H9 (cell line): Measurements from ENCODE around the gene DNAJC22. TPM values are rescaled to one million over a fixed set of nuclear protein-coding genes. Genes with fewer than 3 reads are reported as not detected.
A peak's percentile ranks its signal among the peaks of the same experiment; 100 is the strongest.

ENCODE experiments used
- DNase-seq: peaks from one replicate; pipeline ENCODE4 v3.0.0-alpha.2; 2017
- H2AFZ ChIP-seq: one replicate; pipeline ENCODE4 v1.6.1; 2013; ENCODE audit warnings: mild to moderate bottlenecking, low read length, control low read depth, moderate library complexity
- H2AK5ac ChIP-seq: 2 replicates; pipeline ENCODE4 v1.6.1; 2013; ENCODE audit warnings: low read length, control low read depth, mixed read lengths; ENCODE audit not compliant: insufficient read length
- H2BK120ac ChIP-seq: one replicate; pipeline ENCODE4 v1.6.1; 2013; ENCODE audit warnings: low read depth, mild to moderate bottlenecking, low read length, control low read depth, inconsistent platforms; ENCODE audit not compliant: poor library complexity, severe bottlenecking
- H2BK12ac ChIP-seq: 2 replicates; pipeline ENCODE4 v1.6.1; 2013; ENCODE audit warnings: low read length, control low read depth, mixed read lengths, low read depth; ENCODE audit not compliant: insufficient read length
- H2BK15ac ChIP-seq: 2 replicates; pipeline ENCODE4 v1.6.1; 2013; ENCODE audit warnings: low read depth, low read length, control low read depth
- H2BK20ac ChIP-seq: one replicate; pipeline ENCODE4 v1.6.1; 2013; ENCODE audit warnings: low read depth, mild to moderate bottlenecking, low read length, control low read depth, inconsistent platforms; ENCODE audit not compliant: poor library complexity, severe bottlenecking
- H2BK5ac ChIP-seq: 2 replicates; pipeline ENCODE4 v1.6.1; 2013; ENCODE audit warnings: low read length, control low read depth, mixed read lengths; ENCODE audit not compliant: insufficient read length
- H3K14ac ChIP-seq: 2 replicates; pipeline ENCODE4 v1.6.1; 2013; ENCODE audit warnings: low read length, control low read depth; ENCODE audit not compliant: insufficient read depth
- H3K18ac ChIP-seq: 2 replicates; pipeline ENCODE4 v1.6.1; 2013; ENCODE audit warnings: low read depth, mild to moderate bottlenecking, mixed read lengths, low read length, control low read depth; ENCODE audit not compliant: insufficient read length
- H3K23ac ChIP-seq: 2 replicates; pipeline ENCODE4 v1.6.1; 2013; ENCODE audit warnings: low read length, control low read depth, mixed read lengths, low read depth; ENCODE audit not compliant: insufficient read length
- H3K23me2 ChIP-seq: 2 replicates; pipeline ENCODE4 v1.6.1; 2013; ENCODE audit warnings: low read depth, mild to moderate bottlenecking, mixed read lengths, low read length, control low read depth; ENCODE audit not compliant: insufficient read length, poor library complexity, severe bottlenecking
- H3K27ac ChIP-seq: 2 replicates; pipeline ENCODE4 v1.5.1; 2013; ENCODE audit warnings: low read length, control low read depth, mixed read lengths, low read depth; ENCODE audit not compliant: insufficient read length
- H3K27me3 ChIP-seq: 2 replicates; pipeline ENCODE4 v1.6.1; 2013; ENCODE audit warnings: low read length, control low read depth, inconsistent platforms; ENCODE audit not compliant: insufficient read depth
- H3K4ac ChIP-seq: 2 replicates; pipeline ENCODE4 v1.6.1; 2013; ENCODE audit warnings: low read depth, mild to moderate bottlenecking, control low read depth, inconsistent platforms, low read length, moderate library complexity
- H3K4me1 ChIP-seq: 2 replicates; pipeline ENCODE4 v1.6.1; 2013; ENCODE audit warnings: low read length, control low read depth, inconsistent platforms; ENCODE audit not compliant: insufficient read depth
- H3K4me2 ChIP-seq: 2 replicates; pipeline ENCODE4 v1.6.1; 2013; ENCODE audit warnings: low read length, control low read depth, mixed read lengths; ENCODE audit not compliant: insufficient read length, insufficient read depth
- H3K56ac ChIP-seq: 2 replicates; pipeline ENCODE4 v1.6.1; 2013; ENCODE audit warnings: low read depth, mild to moderate bottlenecking, mixed read lengths, low read length, control low read depth; ENCODE audit not compliant: insufficient read length
- H3K79me1 ChIP-seq: 2 replicates; pipeline ENCODE4 v1.6.1; 2013; ENCODE audit warnings: low read depth, mild to moderate bottlenecking, moderate library complexity, low read length, control low read depth, inconsistent platforms; ENCODE audit not compliant: insufficient read depth, poor library complexity, severe bottlenecking
- H3K79me2 ChIP-seq: 2 replicates; pipeline ENCODE4 v1.6.1; 2013; ENCODE audit warnings: low read length, control low read depth, inconsistent platforms; ENCODE audit not compliant: insufficient read depth
- H3K9ac ChIP-seq: 2 replicates; pipeline ENCODE4 v1.6.1; 2013; ENCODE audit warnings: low read length, control low read depth, mixed read lengths; ENCODE audit not compliant: insufficient read length; ENCODE audit errors: extremely low read depth
- H3K9me3 ChIP-seq: one replicate; pipeline ENCODE4 v1.6.1; 2013; ENCODE audit warnings: low read depth, low read length, inconsistent platforms; ENCODE audit not compliant: control insufficient read depth
- H3T11ph ChIP-seq: one replicate; pipeline ENCODE4 v1.6.1; 2013; ENCODE audit warnings: mild to moderate bottlenecking, low read length, control low read depth, inconsistent platforms
- H4K20me1 ChIP-seq: one replicate; pipeline ENCODE4 v1.6.1; 2013; ENCODE audit not compliant: control insufficient read depth, insufficient read length, insufficient read depth
- H4K5ac ChIP-seq: 2 replicates; pipeline ENCODE4 v1.6.1; 2013; ENCODE audit warnings: low read depth, mild to moderate bottlenecking, mixed read lengths, low read length, control low read depth; ENCODE audit not compliant: insufficient read length
- H4K8ac ChIP-seq: replicated peaks from 2 replicates; pipeline ENCODE4 v1.6.1; 2013; ENCODE audit warnings: low read length, control low read depth, mixed read lengths, low read depth; ENCODE audit not compliant: insufficient read length
- H4K91ac ChIP-seq: 2 replicates; pipeline ENCODE4 v1.6.1; 2013; ENCODE audit warnings: low read depth, mild to moderate bottlenecking, moderate library complexity, mixed read lengths, low read length, control low read depth; ENCODE audit not compliant: insufficient read length
- H3K27ac Mint-ChIP-seq, 3 experiments: 2 replicates in 2 of 3; 3 replicates in 1 of 3; pipeline ENCODE4 v1.8.0; 2020 to 2021; ENCODE audit warnings: mixed read lengths in 3 of 3, mild to moderate bottlenecking in 1 of 3, moderate library complexity in 1 of 3
- H3K27me3 Mint-ChIP-seq: 2 replicates; pipeline ENCODE4 v1.8.0; 2021; ENCODE audit warnings: low read depth, mild to moderate bottlenecking, moderate library complexity, mixed read lengths
- H3K36me3 Mint-ChIP-seq, 3 experiments: 2 replicates in 2 of 3; 3 replicates in 1 of 3; pipeline ENCODE4 v1.8.0; 2020 to 2021; ENCODE audit warnings: low read depth in 3 of 3, mixed read lengths in 3 of 3; ENCODE audit not compliant: insufficient read depth in 1 of 3
- H3K4me1 Mint-ChIP-seq, 2 experiments: 2 replicates each; pipeline ENCODE4 v1.8.0; 2020; ENCODE audit warnings: mixed read lengths in 2 of 2
- H3K4me3 Mint-ChIP-seq, 2 experiments: 2 replicates in 1 of 2; 3 replicates in 1 of 2; pipeline ENCODE4 v1.8.0; 2020 to 2021; ENCODE audit warnings: mild to moderate bottlenecking in 2 of 2, mixed read lengths in 2 of 2, moderate library complexity in 1 of 2
- H3K9me3 Mint-ChIP-seq, 2 experiments: 2 replicates in 1 of 2; 3 replicates in 1 of 2; pipeline ENCODE4 v1.8.0; 2020; ENCODE audit warnings: mild to moderate bottlenecking in 2 of 2, mixed read lengths in 2 of 2, moderate library complexity in 1 of 2
- CTCF ChIP-seq: fragments of 200-600 bp; sonication (generic); conservative IDR thresholded peaks from 3 replicates; pipeline ENCODE4 v1.8.0; 2021; ENCODE audit warnings: antibody characterized with exemption, mild to moderate bottlenecking
- WGBS: extraction: QIAGEN DNeasy Blood & Tissue Kit; methylation state at CpG from one replicate; pipeline ENCODE4 v1.1.7; 2013; ENCODE audit warnings: missing lambda C conversion rate, low lambda C conversion rate, mixed read lengths; ENCODE audit not compliant: insufficient read length; ENCODE audit errors: extremely low coverage; 5-methylcytosine and 5-hydroxymethylcytosine counted together
- total RNA-seq: library from RNA; stranded (reverse); gene quantifications from 2 replicates; pipeline ENCODE4 v1.2.1, GENCODE V29; 2021

The DNAJC22 gene
- total RNA-seq, 1 experiment from 2014 or later, result 3.2 TPM

- no peak overlapping the region for H3K14ac ChIP-seq
- Mint-ChIP-seq H3K4me3 (peak overlapping the region in 1 of 2 experiments; percentile 49; a peak in 2 of 5 replicates), H3K36me3 (peaks cover 3 to 11% (median 11%) of the 10 kb centered on the region in 3 experiments; a peak in 5 of 7 replicates), H3K4me1 (peaks cover 26 to 37% of the 10 kb centered on the region in 2 experiments), H3K9me3 (peaks cover 0 to 3% of the 10 kb centered on the region in 2 experiments; a peak in 1 of 5 replicates), H3K27ac (no peak overlapping the region), H3K27me3 (peaks cover 79% of the 10 kb centered on the region)
- no peak overlapping the region for H3K4ac ChIP-seq
- no peak overlapping the region for H4K91ac ChIP-seq
- no peak overlapping the region for H3K27ac ChIP-seq
- no peaks in the 10 kb centered on the region for H3K79me1 ChIP-seq
- no peak overlapping the region for H2BK12ac ChIP-seq
- H3K4me1 ChIP-seq, result peaks cover under 1% of the 10 kb centered on the region; the same call in 1 of the 2 replicates
- H2BK120ac ChIP-seq, result no peak overlapping the region
- no CpG with 5 or more reads among the region's 16 CpGs for WGBS
- H3T11ph ChIP-seq, result no peak overlapping the region
- H3K79me2 ChIP-seq, result no peaks in the 10 kb centered on the region
- H3K9ac ChIP-seq, result no peak overlapping the region
- no peak overlapping the region for H4K5ac ChIP-seq
- no peaks in the 10 kb centered on the region for H3K9me3 ChIP-seq
- no peak overlapping the region for H2AFZ ChIP-seq
- H2BK5ac ChIP-seq, result no peak overlapping the region
- no peak overlapping the region for H2BK20ac ChIP-seq
- no peak overlapping the region for H3K56ac ChIP-seq
- H4K20me1 ChIP-seq, result no peaks in the 10 kb centered on the region
- H4K8ac ChIP-seq, result no peak overlapping the region
- H3K23ac ChIP-seq, result no peak overlapping the region
- peaks cover 55% of the 10 kb centered on the region; the same call in 1 of the 2 replicates for H3K27me3 ChIP-seq
- DNase-seq, result no peak
- H2BK15ac ChIP-seq, result no peak overlapping the region
- no peak for TF ChIP-seq CTCF
- H3K18ac ChIP-seq, result no peak overlapping the region
- peaks cover 9% of the 10 kb centered on the region for H3K23me2 ChIP-seq
- no peak overlapping the region for H3K4me2 ChIP-seq
- no peak overlapping the region for H2AK5ac ChIP-seq
Measured at GRCh38 chr12:49335118-49335954, 11.4 kb upstream of the DNAJC22 start.
